HG03095 (cell line): ENCODE results near the gene LTK.
"Not testable (repeated sequence)": the region's sequence is repeated elsewhere in the genome, so short reads cannot be mapped to it uniquely, and the experiment has no call there.

Source experiments
- ATAC-seq: cut with Tn5 transposase; IDR thresholded peaks from one replicate; pipeline ENCODE4 v1.9.1; 2021; ENCODE audit warnings: moderate library complexity; ENCODE audit not compliant: unreplicated experiment

LTK gene

GRCh38 chr15:41480396-41481140, 33.1 kb downstream of the LTK start:
- ATAC-seq: no peak

DNA sequence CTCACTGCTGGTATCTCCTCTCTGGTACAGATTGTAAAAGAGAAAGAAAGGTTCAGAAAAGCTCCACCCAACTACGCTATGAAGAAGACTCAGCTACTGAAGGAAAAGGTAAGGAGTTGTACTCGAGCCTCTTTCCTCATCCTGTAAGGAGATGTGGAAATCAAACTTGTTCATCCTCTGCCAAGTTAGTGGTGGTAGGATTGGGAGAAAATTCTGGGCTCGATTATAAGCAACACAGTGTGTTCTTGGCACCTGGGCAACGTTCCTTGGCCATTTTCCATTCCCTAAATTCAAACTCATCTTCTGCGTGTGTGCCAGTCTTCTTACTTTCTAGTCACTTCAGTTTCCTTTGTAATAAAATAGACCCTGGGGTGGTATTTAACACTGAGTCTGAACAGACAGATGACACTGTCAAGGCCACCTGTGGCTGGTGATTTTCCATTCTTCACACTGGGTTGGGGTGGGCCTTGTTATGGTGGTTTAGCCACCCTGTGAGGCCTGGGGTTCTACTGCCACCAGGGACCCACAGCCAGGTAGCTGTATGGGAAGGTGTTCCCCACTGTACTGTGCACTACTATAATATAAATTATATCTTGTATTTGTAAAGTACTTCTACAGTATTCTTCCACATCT, 37.1 kb downstream of the LTK start:
- ATAC-seq: no peak

GRCh38 chr15:41474941-41475340, 38.7 kb downstream of the LTK start:
- no peak for ATAC-seq

DNA sequence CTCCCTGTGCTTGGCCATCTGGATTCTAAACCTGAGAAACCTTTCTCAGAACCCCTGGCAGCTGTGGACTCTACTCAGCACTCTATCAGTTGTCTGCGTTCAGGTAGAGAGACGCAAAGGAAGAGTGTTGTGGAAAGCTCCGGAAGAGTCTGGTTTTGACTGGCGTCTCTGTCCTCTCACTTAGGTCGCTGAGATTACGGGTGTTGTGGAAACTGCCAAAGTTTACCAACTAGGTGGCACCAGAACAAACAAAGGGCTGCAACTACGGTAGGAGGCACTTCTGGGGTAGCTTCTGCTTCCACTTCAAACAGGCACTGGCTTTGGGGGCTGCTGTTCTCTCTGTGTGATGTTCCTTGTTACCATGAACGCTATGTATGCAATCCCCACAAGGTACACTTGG, 39.2 kb downstream of the LTK start:
- no peak for ATAC-seq

DNA sequence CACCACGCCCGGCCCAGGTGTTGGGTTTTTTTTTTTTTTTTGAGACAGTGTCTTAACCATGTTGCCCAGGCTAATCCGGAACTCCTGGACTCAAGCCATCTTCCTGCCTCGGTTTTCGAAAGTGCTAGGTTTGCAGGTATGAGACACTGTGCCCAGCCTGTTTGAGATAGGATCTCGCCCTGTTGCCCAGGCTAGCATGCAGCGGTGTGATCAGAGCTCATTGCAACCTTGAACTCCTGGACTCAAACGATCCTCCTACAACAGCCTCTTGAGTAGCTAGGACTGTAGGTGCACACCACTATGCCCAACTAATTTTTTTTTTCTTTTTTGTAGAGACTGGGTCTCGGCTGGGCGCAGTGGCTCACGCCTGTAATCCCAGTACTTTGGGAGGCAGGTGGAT, 40.2 kb downstream of the LTK start:
- ATAC-seq: no peak

- ATAC-seq: not testable (repeated sequence)
Measured at GRCh38 chr15:41469644-41470043, 44.0 kb downstream of the LTK start.

DNA sequence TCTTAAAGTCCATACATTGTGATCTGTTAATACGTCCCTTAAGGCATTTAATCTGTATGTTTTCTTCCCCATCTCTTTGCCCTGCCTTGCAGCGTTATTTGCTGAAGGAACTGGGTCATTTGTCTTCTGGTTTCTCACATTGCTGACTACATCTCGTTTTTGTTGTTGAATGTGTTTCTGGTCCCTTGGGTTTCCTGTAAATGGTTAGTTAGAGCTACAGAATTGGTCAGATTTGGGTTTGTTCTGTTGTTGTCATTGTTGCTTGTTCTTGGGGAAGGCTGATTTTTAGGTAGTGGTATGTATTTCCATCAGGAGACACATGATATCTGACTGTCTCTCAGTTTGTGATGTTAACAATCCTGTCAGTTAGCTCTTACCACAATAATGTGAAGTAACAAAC, 46.9 kb downstream of the LTK start:
- no peak for ATAC-seq

DNA sequence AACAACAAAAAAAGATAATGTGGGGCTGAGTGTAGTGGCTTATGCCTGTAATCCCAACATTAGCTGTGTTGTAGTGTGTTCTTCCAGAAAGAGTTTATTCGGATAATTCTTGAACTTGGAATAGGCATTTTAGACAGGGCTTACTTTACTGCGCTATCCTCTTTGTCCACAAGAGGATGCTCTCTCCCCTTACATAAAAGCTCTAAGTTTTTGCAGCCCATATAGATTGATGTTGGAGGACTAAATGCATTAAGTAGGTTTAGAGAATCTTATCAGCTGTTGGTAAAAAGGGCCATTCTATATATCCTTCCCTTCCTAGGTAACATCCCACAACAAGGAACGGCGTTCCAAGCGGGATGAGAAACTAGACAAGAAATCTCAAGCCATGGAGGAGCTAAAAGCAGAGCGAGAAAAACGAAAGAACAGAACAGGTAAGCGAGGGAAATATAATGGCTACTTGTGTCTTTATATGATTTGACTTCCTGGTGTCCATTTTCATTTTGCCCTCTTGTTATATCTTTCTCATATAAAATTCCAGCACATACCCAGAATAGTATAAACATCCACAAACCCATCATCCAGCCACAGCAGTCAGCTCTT, 47.7 kb downstream of the LTK start:
- no peak for ATAC-seq

DNA sequence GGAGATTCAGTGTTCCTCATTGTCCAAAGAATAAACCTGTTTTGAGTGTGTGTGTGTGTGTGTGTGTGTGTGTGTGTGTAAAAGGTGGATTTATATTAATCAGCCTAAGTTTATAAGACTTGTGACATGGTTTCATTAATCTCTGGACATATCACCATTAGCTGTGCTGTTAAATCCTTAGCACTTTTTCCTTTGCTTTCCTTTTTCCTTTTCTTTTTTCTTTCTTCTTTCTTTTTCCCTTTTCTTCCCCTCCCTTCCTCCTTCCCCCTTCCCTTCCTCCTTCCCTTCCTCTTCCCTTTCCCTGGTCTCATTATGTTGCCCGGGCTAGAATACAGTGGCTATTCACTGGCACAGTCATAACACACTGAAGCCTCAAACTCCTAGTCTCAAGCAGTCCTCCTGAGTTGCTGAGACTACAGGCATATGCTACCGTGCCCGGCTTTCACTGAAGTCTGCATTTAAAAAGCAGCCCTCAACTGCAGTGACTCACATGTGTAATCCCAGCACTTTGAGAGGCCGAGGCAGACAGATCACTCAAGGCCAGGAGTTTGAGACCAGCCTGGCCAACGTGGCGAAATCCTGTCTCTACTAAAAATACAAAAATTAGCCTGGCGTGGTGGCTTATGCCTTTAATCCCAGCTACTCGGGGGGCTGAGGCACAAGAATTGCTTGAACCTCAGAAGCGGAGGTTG, 48.6 kb downstream of the LTK start:
- no peak for ATAC-seq

- ATAC-seq: no peak
Measured at GRCh38 chr15:41462084-41462795, 51.4 kb downstream of the LTK start.
